ENCODE measurements around the gene ITGA5. TPM values are rescaled to one million over a fixed set of nuclear protein-coding genes. Genes with fewer than 3 reads are reported as not detected.
"Not testable (repeated sequence)": the region's sequence is repeated elsewhere in the genome, so short reads cannot be mapped to it uniquely, and the experiment has no call there.

Gene ITGA5
- total RNA-seq, 1 experiment from 2014 or later, result 96.8 TPM

GRCh38 chr12:54356951-54357356 lies 62.1 kb downstream of the ITGA5 start:
- POLR2A ChIA-PET (ENCODE audit: low non-redundant PET), result no interaction called here
- BruUV-seq (replicated peaks), result no TSS peak
- Histone ChIP-seq H3K4me3 (ENCODE audit: low read depth, low read length, poor library complexity, severe bottlenecking) (no peak overlapping the region), H3K27me3 (replicated peaks; ENCODE audit: insufficient read depth, low read depth, low read length, poor library complexity) (no peaks in the 10 kb centered on the region), H3K9me3 (ENCODE audit: low read depth, low read length, poor library complexity, severe bottlenecking) (no peaks in the 10 kb centered on the region), H3K36me3 (ENCODE audit: insufficient read depth, low read length, poor library complexity, severe bottlenecking) (no peaks in the 10 kb centered on the region), H3K27ac (ENCODE audit: low read depth, low read length, poor library complexity, severe bottlenecking) (peak overlapping the region; percentile 66), H3K4me1 (ENCODE audit: insufficient read depth, low read length, poor library complexity, severe bottlenecking) (peaks cover 59% of the 10 kb centered on the region)
- intact Hi-C loops (cut with micrococcal nuclease; ENCODE audit: unreplicated experiment), result no loop called here
- CTCF ChIA-PET, result no interaction called here
- DNase-seq (ENCODE audit: low spot score), result no peak
- TF ChIP-seq CTCF (conservative IDR thresholded peaks at IDR 0.05; ENCODE audit: low read depth, low read length) (no peak), EZH2 (IDR thresholded peaks at IDR 0.05; ENCODE audit: borderline replicate concordance, low read depth, low read length, poor library complexity, severe bottlenecking) (no peak)

GRCh38 chr12:54356228-54356627 lies 62.8 kb downstream of the ITGA5 start:
- no peak for DNase-seq (ENCODE audit: low spot score)
- Histone ChIP-seq H3K4me3 (ENCODE audit: low read depth, low read length, poor library complexity, severe bottlenecking) (no peak overlapping the region), H3K36me3 (ENCODE audit: insufficient read depth, low read length, poor library complexity, severe bottlenecking) (no peaks in the 10 kb centered on the region), H3K4me1 (ENCODE audit: insufficient read depth, low read length, poor library complexity, severe bottlenecking) (peaks cover 66% of the 10 kb centered on the region), H3K27me3 (replicated peaks; ENCODE audit: insufficient read depth, low read depth, low read length, poor library complexity) (no peaks in the 10 kb centered on the region), H3K27ac (ENCODE audit: low read depth, low read length, poor library complexity, severe bottlenecking) (peak overlapping the region; percentile 66), H3K9me3 (ENCODE audit: low read depth, low read length, poor library complexity, severe bottlenecking) (no peaks in the 10 kb centered on the region)
- POLR2A ChIA-PET (ENCODE audit: low non-redundant PET), result interaction anchor here (0.7 kb wide), 1 partner anchor 31 kb away, joined by 5 read pairs; the partner anchor contains the start of gene COPZ1
- no TSS peak for BruUV-seq (replicated peaks)
- TF ChIP-seq CTCF (conservative IDR thresholded peaks at IDR 0.05; ENCODE audit: low read depth, low read length), result no peak
- TF ChIP-seq EZH2 (IDR thresholded peaks at IDR 0.05; ENCODE audit: borderline replicate concordance, low read depth, low read length, poor library complexity, severe bottlenecking), result no peak
- CTCF ChIA-PET, result no interaction called here
- intact Hi-C loops (cut with micrococcal nuclease; ENCODE audit: unreplicated experiment), result no loop called here

GRCh38 chr12:54355104-54355815 lies 63.8 kb downstream of the ITGA5 start:
- DNase-seq (ENCODE audit: low spot score), result no peak
- Histone ChIP-seq H3K4me1 (ENCODE audit: insufficient read depth, low read length, poor library complexity, severe bottlenecking) (peaks cover 60% of the 10 kb centered on the region), H3K9me3 (ENCODE audit: low read depth, low read length, poor library complexity, severe bottlenecking) (no peaks in the 10 kb centered on the region), H3K27ac (ENCODE audit: low read depth, low read length, poor library complexity, severe bottlenecking) (peak overlapping the region; percentile 66), H3K36me3 (ENCODE audit: insufficient read depth, low read length, poor library complexity, severe bottlenecking) (peaks cover 4% of the 10 kb centered on the region), H3K27me3 (replicated peaks; ENCODE audit: insufficient read depth, low read depth, low read length, poor library complexity) (no peaks in the 10 kb centered on the region), H3K4me3 (ENCODE audit: low read depth, low read length, poor library complexity, severe bottlenecking) (no peak overlapping the region)
- POLR2A ChIA-PET (ENCODE audit: low non-redundant PET), result interaction anchor here (0.7 kb wide), 1 partner anchor 30 kb away, joined by 5 read pairs; the partner anchor contains the start of gene COPZ1
- intact Hi-C loops (cut with micrococcal nuclease; ENCODE audit: unreplicated experiment), result no loop called here
- BruUV-seq (replicated peaks), result no TSS peak
- CTCF ChIA-PET, result no interaction called here
- TF ChIP-seq CTCF (conservative IDR thresholded peaks at IDR 0.05; ENCODE audit: low read depth, low read length) (no peak), EZH2 (IDR thresholded peaks at IDR 0.05; ENCODE audit: borderline replicate concordance, low read depth, low read length, poor library complexity, severe bottlenecking) (no peak)

GRCh38 chr12:54354271-54354670 lies 64.8 kb downstream of the ITGA5 start:
- H3K27ac ChIP-seq (ENCODE audit: low read depth, low read length, poor library complexity, severe bottlenecking); H3K4me3 ChIP-seq (ENCODE audit: low read depth, low read length, poor library complexity, severe bottlenecking); DNase-seq (ENCODE audit: low spot score); CTCF ChIA-PET; BruUV-seq (replicated peaks); H3K9me3 ChIP-seq (ENCODE audit: low read depth, low read length, poor library complexity, severe bottlenecking); H3K36me3 ChIP-seq (ENCODE audit: insufficient read depth, low read length, poor library complexity, severe bottlenecking); H3K27me3 ChIP-seq (replicated peaks; ENCODE audit: insufficient read depth, low read depth, low read length, poor library complexity); intact Hi-C loops (cut with micrococcal nuclease; ENCODE audit: unreplicated experiment): not testable (repeated sequence)
- peaks cover 52% of the 10 kb centered on the region for H3K4me1 ChIP-seq (ENCODE audit: insufficient read depth, low read length, poor library complexity, severe bottlenecking)
- POLR2A ChIA-PET (ENCODE audit: low non-redundant PET), result interaction anchor here (0.6 kb wide), 1 partner anchor 63 kb away, joined by 3 read pairs; no protein-coding TSS in a partner anchor

All from A673 (cell line).